Fibroblast of skin of back (primary cell): ENCODE measurements around the gene UTP3.
"Not testable (repeated sequence)": the region's sequence is repeated elsewhere in the genome, so short reads cannot be mapped to it uniquely, and the experiment has no call there.

Experiments
- DNase-seq: peaks from one replicate; pipeline ENCODE4 v3.0.0-alpha.2; 2013

The UTP3 gene

DNA sequence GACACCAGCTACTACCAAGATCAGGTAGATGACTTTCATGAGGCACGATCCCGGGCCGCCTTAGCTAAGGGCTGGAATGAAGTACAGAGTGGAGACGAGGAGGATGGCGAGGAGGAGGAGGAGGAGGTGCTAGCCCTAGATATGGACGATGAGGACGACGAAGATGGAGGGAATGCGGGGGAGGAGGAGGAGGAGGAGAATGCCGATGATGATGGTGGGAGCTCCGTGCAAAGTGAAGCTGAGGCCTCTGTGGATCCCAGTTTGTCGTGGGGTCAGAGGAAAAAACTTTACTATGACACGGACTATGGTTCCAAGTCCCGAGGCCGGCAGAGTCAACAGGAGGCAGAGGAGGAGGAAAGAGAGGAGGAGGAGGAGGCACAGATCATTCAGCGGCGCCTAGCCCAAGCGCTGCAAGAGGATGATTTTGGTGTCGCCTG, 481 bp downstream of the UTP3 start:
- DNase-seq = no peak

DNA sequence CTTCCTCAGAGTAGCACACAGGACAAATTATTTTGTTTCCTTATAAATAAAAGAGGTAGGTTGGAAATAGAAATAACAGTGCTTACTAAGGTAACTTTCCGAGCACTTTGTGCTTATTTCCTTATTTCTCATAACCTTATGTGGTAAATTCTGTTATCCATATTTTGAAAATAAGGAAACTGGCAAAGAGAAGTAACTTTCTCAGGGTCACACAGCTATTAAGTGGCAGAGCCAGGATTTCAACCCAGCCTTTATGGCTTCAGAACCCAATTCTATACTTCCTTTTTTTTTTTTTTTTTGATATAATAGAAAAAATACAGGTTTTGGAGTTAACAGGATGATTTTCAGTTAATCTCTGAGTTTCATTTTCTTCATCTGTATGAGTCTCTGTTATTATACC, 3.3 kb downstream of the UTP3 start:
- DNase-seq = no peak

DNA sequence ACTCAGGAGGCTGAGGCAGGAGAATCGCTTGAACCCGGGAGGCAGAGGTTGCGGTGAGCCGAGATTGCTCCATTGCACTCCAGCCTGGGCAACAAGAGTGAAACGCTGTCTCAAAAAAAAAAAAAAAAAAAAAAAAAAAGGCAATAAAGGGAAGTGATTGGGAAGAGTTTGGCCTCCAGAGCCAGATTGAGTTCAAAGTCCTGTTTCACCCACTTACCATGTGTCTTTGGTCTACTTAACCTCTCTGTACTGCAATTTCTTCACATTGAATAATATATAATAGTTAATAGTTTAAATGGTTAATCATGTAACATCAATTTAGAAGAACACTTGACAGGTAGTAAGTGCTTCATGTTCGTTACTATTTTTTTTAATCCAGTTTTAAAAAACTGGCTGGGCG, 6.3 kb downstream of the UTP3 start:
- not testable (repeated sequence) for DNase-seq

DNA sequence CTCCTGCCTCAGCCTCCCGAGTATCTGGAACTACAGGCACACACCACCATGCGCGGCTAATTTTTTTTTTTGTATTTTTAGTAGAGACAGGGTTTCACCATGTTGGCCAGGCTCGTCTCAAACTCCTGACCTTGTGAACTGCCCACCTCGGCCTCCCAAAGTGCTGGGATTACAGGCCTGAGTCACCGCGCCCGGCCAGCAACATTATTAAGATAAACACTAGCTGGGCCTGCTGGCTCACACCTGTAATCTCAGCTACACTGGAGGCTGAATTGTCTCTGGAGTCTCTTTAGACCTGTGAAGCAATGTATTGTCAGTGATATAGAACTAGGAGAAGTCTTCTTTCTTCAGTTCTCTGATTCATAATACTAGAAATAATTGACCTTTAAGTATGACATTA, 10.1 kb downstream of the UTP3 start:
- DNase-seq = not testable (repeated sequence)

DNA sequence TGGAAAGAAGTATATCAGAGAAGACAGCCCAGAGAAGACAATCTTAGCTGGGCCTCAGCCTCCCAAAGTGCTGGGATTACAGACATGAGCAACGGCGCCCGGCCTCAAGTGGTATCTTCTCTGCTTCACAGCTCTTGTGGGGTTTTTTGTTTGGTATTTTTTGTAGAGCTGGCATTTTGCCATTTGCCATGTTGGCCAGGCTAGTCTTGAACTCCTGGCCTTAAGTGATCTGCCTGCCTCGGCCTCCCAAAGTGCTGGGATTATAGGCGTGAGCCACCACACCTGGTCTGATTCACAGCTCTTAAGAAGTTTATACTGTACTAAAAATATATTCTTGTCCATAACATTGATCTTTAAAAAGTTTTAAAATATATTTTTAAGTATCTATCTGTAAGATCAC, 12.4 kb downstream of the UTP3 start:
- no peak for DNase-seq

DNA sequence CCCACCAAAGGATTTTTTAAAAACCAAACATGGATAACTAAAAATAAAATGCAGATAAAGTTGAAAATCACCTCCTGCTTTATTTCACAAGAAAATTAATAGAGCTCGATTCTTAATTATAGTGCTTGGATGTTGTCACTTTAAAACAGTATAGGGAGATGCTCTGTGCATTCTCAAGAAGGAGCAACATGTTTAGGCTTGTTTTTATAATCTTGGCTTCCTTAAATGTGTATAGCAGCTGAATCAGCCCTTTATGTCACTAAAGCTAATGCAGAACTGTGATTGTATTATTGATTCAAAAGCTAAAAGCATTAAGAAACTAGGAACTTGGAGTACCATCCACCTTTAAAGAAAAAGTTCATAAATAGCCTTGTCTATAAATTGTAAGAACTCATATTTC, 12.9 kb downstream of the UTP3 start:
- no peak for DNase-seq

DNA sequence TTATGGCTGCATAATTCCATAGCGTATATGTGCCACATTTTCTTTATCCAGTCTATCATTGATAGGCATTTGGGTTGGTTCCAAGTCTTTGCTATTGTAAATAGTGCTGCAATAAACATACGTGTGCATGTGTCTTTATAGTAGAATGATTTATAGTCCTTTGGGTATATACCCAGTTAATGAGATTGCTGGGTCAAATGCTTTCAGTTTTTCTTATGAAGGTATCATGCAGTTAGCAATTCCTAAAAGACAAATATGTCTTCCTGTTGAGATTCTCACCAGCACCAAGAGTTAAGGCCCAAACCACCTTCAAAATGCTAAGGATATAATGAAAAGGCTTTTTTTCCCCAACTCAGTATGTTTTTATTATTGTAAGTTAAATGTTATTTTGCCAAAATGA, 14.3 kb downstream of the UTP3 start:
- not testable (repeated sequence) for DNase-seq

DNA sequence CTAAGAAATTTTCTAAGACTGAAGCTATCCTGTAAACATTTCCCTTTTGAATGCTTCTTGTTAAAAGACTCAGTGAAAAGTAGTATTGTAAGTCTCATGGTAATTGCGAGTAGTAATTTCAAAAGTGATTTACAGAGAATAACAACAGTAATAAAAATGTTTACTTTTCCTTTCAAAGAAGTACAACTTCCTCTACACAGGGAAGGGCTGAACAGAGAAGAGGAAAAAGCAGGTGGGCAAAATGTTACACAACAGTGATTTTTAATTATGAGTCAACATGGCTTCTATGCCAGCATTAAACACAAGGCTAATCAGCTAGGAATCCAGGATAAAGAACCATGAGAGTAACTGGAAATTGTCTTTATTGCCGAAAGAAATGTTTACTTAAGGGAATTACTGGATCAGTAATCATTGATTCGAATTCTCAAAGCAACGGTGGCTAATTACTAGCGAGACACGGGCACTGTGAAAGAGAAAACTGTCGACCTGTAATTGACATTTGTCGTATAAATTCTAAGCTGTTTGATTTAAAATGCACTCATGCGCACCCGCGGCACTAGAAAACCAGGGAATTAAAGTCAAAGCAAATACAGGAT, 15.4 kb downstream of the UTP3 start:
- DNase-seq = peak; percentile 11

DNA sequence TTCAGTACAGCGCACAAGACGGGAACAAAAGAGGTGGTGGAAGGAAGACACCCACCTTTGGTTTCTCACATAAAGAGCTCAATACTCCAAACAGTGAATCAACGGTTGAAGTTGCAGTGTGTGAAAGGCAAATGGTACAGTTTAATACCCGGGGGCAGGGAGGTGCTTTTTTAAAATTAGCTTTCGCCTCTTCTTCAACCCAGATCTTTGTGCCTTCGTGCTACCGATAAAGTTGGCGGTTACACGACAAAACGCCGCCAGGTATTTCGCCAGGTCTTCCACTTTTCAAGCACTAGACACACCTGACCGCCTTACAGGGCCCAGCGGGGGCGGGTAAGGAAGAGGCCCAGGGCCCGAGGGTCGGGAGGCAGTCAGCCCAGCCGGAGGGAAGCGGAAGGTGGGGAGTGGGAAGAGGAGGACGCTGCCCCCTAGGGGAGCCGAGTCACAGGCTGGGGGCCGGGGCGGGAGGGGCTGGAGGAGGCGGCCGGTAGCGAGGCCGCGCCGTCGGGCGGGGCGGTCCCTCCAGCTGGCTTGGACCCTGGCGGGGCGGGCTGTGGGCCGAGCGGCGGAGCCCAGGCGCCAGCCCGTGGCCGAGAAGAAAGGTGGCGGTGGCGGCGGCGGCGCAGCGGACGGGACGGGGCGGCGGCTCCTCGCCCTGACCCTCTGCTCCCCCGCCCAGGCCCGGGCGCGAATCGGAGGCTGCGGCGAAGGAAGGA, 16.0 kb downstream of the UTP3 start:
- DNase-seq = peak; percentile 79

DNA sequence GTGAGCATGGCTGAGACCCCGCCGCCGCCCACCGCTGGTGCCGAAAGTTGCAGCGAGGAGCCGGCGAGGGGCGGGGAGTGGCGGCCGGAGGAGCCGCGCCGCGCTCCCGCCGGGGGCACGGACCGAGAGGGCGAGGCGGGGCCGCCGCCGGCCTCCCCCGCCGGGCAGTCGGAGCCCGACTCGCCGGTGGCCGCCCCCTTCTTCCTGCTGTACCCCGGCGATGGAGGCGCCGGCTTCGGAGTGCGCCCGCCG, 16.5 kb downstream of the UTP3 start:
- DNase-seq = no peak

DNA sequence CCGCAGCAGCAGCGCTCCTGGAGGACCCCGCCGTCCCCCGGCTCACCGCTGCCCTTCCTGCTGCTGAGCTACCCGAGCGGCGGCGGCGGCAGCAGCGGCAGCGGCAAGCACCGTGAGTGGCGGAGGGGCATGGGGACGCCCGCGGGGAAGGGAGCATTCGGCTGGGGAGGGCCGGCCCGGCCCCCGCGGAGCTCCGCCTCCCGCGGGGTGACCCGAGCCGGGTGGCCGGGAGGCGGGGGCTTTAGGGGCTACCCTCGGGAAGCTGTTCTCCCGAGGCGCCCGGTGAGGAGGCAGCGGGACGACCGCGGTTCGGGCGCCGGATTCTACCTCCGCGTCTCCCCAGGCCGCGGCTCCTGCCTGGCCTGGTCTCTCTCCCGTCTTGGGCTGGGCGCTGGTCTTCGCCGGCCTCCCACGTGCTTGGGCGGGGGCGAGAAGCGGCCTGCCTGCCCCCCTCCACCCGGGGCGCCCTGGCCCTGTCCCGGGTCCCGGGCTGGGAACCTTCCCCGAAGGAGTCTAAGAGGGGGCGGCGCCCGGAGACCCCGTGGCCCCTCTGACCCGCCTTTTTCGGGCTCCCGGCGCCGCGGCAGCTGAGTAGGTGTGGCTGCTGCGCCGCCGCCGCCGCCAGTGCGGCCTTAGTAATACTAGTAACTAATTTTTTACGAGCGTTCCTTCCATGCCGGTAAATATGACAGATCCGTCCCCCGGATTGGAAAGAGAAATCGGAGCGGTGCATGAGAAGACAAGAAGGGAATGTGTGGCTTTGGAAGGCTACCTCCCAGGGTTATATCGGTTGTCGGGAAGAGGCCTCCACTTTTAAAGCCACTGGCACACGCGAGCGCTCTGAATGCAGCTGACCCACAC, 17.1 kb downstream of the UTP3 start:
- DNase-seq = peak; percentile 73

DNA sequence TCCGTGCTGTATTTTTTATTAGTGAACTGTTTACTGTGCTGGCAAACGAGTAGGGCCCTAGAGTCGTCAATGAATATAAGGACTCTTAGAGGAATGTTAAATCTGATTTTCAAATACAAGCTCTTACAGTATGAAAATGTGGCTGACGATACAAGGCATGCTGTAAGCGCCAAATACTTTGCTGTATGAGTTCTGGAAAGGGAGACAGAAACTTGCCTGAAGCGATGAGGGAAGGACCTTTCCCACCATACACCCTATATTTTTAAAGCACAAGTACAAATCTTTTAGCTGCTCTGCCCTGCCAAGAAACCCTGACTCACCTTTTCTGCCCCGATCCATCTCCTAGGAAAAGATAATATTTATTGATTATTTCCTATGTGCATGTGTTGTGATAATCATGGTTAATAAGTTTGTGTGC, 17.7 kb downstream of the UTP3 start:
- DNase-seq = no peak

DNA sequence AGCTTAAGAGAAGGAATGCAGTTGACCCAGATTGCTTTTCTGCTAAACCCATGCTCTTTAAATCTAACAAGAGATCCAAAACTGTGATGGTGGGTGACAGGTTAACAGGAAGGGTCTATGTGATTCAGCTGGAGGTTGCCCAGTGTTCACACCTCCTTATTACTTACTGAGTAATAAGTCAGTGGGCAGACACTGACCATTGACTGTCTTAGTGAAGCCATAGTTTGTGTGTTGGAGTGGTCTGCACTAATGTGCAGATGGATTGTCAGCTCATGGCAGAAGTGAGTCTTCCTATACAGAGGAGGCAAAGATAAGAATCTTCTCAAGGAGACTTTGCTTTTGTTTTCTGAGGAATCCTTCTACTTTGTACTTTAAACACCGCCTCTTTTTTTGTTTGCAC, 18.2 kb downstream of the UTP3 start:
- no peak for DNase-seq

DNA sequence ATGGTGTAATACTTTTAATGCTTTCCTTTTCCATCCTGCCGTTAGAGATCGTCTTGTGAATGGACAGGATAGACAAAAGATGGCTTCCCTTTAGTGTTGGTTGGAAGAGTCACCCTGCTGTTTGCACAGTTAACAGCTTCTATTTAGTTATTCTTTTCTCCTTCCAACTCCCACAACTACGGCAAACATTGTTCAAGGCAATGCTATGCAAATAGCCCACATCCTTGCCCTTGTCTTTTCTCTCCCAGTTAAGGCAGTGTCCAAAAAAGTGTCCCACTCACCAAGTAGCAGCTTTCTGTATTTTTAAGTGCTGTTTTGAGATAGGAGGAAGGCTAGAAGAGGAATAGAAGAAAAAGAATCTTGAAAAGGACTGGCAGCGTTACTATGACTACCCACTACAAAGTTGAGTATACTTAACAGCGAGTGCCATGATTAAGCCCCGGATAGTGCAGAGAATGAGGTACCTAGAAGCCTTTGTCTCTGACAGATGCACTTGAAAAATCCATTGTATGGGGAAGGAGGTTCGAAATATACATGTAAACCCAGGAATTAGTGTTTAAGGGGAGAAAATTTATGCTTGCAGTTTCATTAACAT, 21.4 kb downstream of the UTP3 start:
- DNase-seq = no peak

DNA sequence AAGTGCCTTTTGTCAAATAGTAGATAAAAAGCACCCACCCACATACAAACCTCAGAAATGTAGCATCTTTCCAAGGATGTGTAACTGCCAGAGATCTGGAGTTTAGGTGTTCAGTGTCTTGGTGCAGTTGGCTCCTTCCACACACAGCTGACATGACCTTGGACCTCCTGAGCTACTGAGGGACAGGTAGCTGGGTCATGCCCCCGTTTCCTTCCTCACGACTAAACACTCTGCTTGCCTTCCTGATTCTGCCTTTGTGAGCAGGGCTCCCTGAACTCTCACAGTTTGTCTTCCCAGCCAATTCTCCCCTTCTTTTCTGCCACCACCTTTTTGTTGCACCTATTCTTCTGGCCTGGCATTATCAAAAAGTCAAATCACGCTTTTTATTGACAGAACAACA, 23.3 kb downstream of the UTP3 start:
- DNase-seq = no peak

DNA sequence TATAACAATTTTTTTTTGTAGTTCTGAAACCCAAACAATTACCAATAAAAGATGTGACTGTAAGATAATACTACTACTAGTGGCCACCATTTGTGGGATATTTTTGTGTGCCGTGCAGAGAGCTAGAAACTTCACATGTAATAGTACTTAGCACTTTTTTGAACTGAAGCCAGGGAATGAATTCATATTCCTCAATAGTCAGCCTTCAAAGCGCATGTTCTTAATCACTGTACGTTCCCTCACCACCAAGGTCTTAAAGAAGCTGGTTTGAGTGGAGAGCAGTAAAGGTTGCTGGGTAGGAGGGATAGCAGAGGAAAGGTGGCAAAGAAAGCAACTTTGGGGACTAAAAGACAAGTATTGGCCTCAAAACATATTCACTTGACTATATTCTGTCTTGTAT, 23.8 kb downstream of the UTP3 start:
- DNase-seq = no peak

DNA sequence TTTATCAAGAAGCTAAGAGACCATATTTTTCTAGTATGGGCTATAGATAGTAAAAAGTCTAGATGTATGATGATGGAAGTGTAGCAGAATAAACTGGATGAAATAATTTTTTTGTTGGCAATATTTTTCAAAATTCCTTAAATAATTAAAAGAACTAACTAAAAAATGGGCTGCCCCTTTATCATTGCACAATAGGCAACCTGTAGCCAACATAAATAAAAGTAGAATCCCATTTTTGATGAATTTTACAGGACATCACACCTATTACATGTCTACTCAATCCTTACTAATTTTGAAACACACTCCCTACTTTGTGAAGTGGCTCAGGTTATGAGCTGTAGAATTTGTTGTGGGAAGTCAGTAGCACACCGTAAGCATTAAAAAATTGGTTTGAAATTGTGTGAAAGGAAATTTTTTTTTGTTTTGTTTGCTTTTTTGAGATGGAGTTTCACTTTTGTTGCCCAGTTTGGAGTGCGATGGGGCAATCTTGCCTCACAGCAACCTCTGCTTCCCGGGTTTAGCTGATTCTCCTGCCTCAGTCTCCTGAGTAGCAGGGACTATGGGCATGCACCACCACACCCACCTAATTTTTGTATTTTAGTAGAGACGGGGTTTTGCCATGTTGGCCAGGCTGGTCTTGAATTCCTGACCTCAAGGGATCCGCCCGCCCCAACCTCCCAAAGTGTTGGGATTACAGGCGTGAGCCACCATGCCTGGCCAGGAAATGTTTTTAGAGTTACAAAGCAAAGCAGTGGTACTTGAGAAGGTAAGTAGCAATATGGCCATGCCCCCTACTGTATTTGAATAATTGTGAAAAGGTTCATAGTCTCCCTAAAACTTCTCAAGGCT, 24.5 kb downstream of the UTP3 start:
- no peak for DNase-seq

DNA sequence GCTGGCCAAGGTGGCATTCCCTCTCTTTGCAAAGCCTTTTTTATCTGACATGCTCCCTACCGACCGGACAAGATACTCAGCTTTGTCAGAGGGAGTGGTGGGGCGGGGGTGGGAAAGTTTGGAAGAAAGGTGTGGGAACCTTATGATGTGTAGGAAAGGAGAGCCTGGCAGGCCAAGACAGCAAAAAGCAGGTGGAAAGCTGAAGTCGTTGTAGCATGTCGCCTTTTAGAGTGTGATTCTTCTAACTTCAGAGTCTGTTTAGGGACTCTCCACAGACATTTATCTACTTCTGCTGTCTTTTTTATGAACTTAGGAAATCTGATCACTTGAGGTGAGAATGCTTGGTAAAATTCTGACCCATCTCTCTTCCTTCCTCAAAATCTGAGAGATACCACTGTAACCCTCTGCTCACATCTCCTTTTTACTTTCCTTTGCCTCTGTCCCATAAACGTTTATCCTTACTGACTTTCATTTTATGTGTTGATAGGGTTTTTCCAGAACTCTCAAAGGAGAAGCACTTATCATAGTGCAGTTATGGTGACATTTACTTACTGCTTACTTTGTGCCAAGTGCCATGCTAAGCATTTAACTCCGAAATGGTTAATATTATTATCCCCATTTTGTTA, 25.2 kb downstream of the UTP3 start:
- no peak for DNase-seq

DNA sequence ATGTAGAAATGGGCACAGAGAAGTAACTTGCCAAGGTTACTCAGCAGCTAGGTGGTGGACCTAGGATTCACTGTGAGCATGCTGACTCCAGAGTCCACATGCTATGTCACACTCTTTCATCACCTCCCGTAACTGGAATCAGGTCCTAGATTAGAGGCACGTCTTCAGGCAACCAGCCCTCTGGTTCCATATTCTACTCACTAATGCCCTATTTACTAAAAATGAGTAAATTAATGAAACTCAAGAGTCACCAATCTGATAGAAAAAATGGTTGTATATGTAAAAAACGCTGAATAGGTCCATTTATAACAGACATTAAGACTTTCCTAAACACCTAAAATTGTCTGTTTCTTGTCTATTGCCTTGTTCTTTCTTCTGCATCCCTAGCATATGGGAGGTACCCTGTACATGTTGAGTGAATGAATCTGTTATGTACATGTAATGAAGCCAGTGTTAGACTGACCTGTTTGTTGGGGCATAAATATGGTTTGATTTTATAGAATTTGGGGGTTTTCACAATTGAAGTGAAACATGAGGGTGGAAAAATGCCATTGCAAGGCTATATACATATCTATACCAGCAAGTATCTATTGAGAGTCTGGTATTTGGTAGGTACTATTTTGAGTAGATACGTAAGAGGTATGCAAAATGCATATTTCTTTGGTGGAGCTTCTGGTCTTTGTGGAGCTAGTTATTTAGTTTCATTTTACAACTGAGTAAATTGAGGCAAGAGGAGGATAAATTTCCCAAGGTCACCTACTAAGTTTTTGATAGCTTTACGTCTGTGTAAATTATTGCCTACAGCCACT, 26.0 kb downstream of the UTP3 start:
- no peak for DNase-seq

DNA sequence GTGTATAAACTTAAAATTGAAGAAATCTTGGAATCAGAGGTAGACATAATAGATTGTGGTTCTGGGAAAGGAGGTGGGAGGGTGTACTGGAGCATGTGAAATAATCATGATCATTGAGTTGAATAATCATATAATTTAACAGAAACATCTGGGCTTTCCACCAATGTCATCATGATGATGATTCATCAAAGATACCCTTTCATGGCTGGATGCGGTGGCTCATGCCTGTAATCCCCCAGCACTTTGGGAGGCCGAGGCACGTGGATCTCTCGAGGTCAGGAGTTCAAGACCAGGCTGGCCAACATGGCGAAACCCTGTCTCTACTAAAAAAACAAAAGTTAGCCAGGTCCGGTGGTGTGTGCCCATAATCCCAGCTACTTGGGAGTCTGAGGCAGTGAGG, 26.8 kb downstream of the UTP3 start:
- peak; percentile 8 for DNase-seq
